Cortex of kidney (tissue), 1 donor: ENCODE results near the gene SLC19A1.

Experiments
- DNase-seq: peaks from one replicate; lab custom pipeline; 2025; lab: John Stamatoyannopoulos, UW

Gene SLC19A1

DNA sequence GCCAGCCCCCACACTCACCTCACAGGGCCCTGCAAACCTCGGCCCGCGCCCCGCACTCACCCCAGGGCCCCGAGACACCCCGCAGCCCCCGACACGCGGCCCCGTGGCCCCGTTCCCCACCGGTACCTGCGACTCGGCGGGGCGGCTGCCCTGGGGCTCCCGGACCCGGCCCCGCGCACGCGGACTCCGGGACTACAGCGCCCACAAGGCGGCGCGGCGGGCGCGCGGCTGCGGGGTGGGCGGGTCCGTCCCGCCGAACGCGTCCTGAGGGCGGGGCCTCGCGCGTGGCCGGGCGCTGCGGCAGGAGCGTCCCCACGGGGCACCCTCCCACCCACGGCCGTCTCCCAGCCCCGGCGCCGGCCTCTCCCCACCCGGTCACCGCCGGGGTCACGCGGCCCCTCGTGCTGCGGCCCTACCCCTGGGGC is at the start of gene SLC19A1:
SLC19A1 (minus strand) TSS at position 199 of the 425 bp plus-strand sequence. CDS start 4,481 bp downstream, outside the sequence.
- DNase-seq, result no peak

DNA sequence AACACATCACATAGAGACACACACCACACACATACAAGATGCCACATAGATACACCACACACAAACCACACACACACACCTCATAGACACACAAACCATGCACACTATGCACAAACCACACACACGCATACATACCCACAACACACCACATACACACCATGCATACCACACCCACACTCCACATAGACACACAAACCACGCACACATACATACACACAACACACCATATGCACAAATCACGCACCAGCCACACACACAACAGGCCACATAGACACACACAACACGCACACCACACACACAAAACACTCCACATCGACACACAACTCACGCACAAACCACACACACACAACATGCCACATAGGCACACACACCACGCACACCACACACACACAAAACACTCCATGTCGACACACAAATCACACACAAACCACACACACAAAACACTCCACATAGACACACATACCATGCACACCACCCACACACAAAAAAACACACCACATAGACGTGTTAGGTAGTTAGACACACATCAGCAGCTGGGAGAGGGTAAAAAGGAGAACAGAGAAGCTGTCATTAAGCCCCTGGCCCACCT is 49.5 kb upstream of the SLC19A1 start:
- DNase-seq, result no peak

DNA sequence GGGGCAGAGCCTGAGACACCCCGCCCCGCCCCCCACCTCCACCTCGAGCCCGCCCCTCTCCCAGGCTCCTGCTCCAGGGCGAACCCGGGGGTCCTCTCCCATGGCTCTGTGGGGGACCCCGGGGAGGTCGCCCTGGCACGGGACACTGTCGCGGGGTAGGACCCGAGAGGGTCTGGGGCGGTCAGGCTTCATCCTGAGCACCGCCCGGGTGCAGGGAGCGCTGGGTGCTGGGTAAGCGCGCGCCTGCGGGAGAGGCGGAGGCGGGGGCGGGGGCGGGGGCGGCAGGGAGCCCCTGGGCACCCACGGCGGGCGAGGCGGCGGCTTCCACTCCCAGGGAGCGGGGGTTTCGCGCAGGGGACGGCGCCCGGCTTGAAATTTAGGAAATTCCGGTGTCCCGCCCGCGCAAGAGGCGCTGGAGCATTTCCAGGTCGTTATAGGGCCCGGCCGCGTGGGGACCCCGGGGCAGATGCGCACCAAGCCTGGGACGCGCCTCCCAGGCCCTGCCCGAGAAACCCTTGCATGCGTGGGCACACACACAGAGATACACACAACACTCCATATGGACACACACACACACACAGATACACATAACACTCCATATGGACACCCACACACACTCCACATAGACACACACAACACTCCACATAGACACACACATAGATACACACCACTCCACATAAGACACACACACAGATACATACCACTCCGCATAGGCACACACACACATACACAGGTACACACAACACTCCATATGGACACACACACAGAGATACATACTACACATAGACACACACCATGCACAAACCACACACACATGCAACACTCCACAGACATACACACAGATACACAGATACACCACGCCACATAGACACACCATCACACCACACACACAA is 48.7 kb upstream of the SLC19A1 start:
- no peak for DNase-seq

DNA sequence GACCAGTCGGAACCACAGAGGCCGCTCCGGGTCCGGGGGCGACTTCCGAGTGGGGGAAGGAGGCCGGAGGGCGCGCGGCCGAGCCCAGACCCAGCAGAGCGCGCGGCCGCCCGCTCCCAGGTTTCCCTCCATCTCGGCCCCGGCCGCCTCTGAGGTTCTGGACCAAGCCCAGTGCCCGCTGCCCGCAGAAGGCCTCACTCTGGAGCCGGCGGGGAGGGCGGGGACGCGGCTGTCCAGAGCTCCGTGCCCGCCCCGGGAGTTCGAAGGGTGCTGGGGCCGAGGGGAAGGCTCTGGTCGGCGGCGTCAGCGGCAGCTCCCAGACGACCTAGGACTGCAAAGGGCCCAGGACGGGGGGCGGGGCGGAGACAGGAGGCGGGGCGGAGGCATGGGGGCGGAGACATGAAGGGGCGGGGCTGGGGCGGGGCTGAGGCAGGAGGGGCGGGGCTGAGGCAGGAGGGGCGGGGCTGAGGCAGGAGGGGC is 48.0 kb upstream of the SLC19A1 start:
- DNase-seq, result no peak

DNA sequence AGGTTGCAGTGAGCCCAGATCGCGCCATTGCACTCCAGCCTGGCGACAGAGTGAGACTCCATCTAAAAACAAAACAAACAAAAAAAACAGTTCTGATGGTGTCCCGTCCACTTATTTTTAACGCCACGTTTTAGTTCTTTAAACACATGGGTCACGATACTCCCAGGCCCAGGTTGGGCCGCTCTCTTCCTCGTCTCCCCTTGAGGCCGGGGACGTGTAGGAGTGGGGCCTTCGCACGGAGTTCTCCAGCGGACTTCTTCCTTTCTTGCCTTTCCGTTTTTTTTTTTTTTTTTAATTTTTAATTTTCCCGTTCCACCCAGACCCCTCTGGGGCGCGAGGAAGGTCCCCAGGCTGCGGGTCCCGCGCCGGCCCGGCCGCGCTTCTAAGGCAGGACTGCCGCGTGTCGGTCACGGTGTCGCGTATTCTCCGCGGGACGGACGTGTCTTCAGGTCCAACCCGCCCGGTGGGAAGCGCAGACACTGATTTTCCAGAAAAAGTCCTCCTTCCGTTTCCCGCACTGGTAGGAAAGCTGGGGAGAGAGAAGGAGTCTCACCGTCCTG is 47.5 kb upstream of the SLC19A1 start:
- DNase-seq, result no peak

DNA sequence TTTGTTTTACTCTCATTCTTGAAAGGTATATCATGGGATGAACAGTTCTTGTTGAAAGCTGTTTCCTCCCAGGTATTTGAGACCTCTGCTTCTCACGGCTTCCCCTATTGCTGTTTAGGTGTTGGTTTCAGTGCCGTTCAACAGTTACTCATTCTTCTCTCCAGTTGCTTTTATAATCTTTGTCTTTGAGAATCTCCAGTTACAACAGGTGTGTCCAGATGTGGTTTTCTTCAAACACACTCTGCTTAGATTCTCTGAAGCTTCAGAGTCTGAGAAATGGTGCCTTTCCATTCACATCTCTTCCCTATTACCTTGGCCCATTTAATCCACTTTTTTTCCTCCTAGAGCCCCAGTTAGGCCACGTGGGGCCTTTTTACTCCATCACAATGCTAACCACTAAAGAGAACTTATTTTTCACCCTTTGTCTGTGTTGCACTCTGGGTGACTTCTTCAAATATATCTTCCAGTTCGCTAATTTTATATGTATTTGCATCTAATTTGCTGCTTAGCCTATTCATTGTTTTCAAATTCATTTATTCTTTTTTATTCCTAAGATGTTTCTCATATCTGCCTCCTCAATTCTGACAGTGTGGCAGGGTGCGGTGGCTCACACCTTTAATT is 46.7 kb upstream of the SLC19A1 start:
- no peak for DNase-seq

DNA sequence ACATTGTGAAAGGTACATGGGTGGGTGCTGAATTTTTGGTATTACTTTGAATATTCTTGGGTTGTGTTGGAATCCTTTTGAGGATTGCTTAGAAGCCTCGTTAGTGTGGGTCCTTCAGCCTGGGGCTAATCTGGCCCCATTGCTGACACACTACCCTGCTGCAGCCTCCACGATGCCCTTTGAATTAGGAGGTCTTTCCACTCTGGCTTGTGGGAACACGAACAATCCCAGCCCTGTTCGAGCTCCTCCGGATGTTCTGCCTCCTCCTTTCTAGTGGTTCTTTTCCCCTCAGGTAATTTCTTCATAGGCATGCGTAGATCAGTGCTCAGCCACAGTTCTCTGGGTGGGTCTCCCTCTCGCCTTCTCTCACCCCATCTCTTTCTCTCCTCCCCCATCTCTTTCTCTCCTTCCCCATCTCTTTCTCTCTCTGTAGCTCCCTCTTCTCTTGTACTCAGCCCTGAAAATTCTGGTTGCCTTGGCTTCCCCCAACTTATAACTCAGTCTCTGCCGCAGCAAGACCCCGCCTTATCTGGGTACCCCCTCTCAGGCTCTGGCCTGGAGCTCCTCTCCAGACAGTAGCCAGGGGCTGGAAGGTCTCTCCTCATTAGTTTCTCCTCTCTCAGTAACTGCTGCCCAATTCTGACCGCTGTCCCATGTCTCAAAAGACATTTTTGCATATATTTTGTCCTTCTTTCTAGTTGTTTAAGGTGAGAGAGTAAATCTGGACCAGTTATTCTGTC is 46.0 kb upstream of the SLC19A1 start:
- no peak for DNase-seq

DNA sequence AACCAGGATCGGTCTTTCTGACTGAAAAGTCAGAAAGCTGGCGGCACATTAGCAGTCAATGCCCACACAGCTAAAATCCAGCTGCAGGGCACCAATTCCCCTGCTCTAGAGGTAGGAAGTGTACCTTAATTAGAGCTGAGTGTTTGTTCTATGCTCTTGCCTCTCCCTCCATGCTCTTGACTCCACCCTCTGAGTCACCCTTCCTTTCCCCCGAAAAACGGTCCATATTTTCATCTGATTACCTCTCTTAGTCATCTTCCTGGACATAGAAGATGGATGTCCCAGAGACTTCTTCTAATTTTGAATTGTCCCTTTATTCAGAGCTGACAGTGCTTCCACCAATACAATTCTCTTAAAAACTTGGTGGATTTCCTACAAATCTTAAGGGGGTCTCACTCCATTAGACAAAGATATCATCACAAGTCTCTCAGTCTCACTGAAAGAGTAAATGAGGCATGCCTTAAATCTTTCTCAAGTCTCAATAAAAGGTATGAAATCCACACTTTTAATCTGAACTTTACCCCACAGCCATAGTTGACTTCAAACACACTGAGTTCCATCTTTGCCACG is 44.1 kb upstream of the SLC19A1 start:
- DNase-seq, result no peak

DNA sequence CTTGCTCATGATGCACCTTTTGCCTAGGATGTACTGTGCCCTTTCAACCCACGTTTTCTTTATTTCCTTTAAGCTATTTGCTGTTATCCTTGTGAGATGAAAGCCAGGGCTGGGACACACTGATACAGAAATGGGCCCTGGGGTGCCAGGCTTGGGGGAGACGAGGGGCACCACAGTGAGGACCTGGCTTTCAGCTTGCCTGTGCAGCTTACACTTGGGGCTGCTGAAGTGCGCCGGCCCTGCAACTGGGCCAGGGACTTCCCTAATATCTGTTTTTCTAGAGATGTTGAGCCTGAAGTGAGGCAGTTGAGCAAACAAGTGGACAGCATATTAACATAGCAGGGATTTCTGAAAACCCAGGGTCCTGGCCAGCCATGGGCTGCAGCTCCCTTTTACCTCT is 42.5 kb upstream of the SLC19A1 start:
- no peak for DNase-seq

DNA sequence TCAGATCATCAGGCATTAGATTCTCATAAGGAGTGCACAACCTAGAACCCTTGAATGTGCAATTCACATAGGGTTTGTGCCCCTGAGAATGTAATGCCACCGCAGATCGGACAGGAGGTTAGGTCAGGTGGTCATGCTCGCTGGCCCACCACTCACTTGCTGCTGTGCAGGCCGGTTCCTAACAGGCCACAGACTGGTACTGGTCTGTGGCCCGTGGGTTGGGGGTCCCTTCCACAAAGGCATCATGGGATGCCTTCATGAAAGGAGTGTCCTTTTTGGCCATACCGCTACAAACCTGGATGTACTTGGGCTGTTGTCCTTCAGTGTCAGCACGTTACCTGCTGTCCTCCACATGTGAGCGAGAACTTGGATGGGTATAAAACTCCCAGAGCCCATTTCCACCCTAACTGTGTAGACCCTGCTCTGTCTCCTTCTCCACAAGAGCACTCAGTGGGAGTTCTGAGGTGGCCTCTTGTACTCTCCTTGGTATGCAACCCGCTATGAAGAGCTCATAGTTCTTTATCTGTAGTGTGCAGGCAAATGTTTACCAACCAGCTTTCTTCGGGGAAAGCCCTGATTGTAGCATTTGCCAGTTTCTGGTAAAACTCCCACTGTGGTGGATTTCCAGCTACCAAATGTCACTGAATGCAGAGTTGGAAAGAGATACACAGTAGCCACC is 41.7 kb upstream of the SLC19A1 start:
- no peak for DNase-seq

DNA sequence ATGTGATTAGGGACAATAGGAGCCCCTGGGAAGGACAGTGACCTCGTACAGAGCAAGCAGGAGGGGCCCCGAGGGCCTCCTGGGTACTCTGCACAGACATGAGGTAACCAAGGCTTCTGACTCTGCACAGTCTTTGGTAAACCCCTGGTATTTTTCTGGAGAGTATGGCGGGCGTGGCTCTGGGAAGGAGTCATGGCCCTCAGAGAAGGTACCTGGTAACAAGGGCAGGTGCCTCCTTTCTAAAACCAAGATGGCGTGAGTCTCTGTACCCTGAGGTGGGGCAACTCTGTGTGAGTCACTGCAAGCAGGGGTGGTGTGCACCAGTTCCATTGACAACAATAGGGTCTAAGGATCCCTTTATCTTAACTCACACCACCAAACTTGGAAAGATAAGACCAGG is 39.9 kb upstream of the SLC19A1 start:
- DNase-seq, result no peak

DNA sequence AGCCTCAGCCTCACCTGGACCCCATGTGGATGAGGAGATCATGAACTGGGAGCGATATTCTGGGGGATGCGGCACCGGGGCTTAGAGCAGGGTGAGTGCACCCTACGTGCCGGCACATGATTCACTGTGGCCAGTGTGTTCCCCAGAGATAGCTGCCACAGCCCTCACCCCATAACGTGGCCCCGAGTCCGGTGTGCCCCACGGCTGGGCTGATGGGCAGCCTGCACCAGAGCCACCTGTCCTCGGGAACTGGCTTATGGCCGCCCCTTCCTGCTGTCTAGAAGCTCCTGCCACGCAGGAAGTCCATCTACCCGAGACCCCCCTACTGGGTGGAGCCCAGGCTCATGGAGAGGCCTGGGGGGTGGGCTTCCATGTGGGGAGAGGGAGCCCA is 39.1 kb upstream of the SLC19A1 start:
- DNase-seq, result no peak

DNA sequence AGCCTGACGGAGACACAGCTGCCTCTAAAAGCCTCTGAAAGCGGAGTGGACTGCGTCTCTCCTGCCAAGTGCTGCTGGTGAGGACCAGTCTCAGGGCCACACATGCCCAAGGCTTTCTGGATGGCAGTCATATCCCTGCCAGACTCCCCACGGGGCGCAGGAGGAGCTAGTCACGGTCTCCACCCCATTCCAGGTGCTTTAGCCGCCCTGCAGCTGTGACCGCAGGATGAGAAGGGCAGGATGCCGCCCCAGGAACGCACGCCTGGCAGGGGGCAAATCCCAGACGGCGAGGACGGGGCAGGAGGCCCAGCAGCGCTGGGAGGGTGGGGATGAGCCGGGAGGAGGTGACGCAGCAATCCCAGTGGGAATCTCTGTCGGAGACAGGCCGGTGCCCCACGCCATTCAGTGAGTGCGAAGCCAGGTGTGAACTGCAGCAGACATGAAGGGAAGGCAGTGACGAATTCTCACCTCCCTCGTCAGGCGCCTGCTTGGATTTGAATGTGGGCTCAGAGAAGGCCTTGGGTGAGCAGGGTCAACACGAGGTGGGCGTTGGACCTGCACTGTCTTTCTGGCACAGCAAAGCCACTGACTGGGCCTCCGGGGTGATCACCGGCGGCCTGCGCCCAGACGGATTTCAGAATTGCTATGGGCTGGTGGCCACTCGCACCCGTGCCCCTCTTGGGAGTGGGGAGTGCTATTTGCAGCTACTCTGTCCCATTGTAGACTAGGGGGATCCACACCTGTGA is 38.5 kb upstream of the SLC19A1 start:
- DNase-seq, result no peak

DNA sequence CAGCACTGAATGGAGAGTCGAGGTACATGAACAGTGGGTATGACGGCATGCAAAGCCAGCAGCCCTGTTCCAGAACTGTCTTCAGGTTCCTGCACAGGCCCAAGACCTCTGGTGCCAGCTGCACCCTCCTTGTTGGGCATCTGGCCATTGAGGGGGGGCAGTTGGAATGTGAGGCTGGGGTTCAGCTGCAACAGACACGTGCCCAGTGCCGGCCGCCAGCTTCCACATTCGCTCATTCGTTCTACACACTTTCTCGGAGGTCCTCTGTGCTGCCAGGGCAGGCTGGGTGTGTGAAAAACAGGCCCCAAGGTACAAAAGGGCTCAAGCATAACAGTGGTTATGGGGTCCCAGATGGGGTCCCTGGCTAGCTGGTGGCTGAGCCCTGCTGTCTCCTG is 37.9 kb upstream of the SLC19A1 start:
- no peak for DNase-seq

DNA sequence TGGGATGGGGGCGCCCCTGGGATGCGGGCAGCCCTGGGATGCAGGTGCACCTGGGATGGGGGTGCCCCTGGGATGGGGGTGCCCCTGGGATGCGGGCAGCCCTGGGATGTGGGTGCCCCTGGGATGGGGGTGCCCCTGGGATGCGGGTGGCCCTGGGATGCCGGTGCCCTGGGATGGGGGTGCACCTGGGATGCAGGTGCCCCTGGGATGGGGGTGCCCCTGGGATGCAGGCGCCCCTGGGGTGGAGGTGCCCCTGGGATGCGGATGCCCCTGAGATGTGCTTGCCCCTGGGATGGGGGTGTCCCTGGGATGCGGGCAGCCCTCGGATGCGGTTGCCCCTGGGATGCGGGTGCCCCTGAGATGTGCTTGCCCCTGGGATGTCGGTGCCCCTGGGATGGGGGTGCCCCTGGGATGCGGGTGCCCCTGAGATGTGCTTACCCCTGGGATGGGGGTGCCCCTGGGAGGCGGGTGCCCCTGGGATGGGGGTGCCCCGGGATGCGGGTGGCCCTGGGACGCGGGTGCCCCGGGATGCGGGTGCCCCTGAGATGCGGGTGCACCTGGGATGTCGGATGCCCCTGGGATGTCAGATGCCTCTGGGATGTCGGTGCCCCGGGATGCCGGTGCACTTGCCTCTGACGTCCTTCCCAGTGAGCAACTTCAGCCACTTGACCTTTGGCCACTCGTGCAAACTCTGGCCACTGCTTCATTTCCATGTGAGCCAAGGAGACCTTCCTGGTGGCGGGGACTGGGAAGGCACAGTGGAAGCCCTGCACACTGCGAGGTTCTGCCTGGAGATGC is 37.3 kb upstream of the SLC19A1 start:
- DNase-seq, result no peak

DNA sequence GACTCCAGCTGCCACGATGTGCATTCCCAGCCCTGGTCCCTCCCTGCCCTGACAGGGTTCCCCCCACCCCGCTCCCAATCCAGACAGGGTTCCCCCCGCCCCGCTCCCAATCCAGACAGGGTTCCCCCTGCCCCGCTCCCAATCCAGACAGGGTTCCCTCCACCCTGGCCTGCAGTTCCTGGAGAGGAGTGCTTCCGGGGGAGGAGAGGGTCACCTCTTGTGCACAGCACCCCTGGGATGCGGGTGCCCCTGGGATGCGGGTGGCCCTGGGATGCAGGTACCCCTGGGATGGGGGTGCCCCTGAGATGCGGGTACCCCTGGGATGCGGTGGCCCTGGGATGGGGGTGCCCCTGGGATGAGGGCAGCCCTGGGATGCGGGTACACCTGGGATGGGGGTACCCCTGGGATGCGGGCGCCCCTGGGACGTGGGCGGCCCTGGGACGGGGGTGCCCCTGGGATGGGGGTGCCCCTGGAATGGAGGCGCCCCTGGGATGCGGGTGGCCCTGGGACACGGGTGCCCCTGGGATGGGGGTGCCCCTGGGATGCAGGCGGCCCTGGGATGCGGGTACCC is 36.7 kb upstream of the SLC19A1 start:
- DNase-seq, result no peak

DNA sequence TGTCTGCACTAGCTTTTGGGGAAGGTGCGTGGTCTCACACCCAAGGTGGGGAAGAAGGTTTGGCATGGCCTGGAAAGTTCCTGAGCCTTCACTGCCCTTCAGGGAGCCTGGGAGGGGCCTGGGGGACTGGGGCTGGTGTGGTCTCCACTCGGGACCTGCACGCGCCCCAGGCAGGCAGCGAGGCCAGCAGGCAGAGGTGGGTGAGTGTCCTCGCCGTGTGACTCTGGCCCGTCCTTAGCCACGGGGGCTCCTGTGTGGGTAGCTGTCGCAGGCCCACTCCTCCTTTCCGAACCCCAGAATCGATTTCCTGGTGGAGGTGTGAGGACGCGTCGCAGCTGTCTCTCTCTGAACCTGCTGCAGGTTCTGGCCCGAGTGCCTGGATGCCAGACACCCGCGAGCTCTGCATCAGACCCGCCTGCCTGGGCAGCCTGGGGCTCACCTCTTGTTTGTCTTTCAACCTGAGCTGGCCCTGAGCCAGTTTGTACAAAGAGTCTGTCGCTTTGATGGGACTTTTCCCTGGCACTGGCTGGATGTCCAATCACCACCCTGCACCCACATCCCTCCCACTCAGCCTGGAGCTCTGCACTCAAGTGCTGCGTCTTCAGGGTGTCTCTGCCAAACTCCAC is 36.0 kb upstream of the SLC19A1 start:
- no peak for DNase-seq

DNA sequence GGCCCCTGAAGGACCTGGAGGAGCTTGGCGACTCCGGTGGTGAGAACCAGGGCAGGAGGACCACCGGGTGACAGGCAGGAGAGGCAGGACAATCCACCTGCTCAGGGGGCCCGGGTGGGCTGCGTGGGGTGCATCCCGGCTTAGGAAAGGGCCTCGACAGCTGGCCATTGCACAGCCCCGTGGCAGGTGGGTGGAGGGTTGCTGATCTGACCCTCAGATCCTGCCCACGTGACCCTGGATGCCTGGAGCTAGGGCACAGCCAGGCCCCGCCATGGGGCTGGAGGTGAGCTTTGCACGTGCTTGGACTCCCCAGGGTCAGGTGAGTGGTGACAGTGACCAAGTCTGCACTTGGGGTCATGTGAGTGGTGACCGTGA is 35.5 kb upstream of the SLC19A1 start:
- DNase-seq, result no peak
